Measurements from ENCODE around the gene MANEA. TPM values are rescaled to one million over a fixed set of nuclear protein-coding genes. Genes with fewer than 3 reads are reported as not detected.
"Not testable (repeated sequence)": the region's sequence is repeated elsewhere in the genome, so short reads cannot be mapped to it uniquely, and the experiment has no call there.

The MANEA gene
- total RNA-seq, 1 experiment from 2014 or later: 13.9 TPM

DNA sequence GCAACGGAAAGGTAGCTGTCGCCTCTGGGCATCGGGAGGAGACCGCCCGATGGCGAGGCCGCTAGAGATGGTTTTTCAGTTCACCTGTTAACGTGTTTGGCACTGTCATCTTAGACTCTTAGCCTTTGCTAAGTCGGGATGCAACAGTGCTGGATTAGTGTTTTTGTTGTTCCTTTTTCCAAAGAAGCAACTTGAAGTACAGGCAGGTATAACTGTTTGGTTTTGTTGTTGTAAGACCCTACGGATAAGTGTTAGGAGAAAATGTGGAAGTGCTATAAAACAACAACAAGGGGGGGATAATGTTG, 723 bp downstream of the MANEA start:
- no peaks in the 10 kb centered on the region for H3K36me3 ChIP-seq (ENCODE audit: control insufficient read depth in 1 of 2, insufficient read depth in 2 of 2, low read length in 2 of 2)
- TF ChIP-seq ZFX (IDR thresholded peaks at IDR 0.05) (no peak; the same call in 1 of the 2 replicates), JUND (IDR thresholded peaks at IDR 0.05) (no peak)
- TF ChIP-seq, protein P1, sequence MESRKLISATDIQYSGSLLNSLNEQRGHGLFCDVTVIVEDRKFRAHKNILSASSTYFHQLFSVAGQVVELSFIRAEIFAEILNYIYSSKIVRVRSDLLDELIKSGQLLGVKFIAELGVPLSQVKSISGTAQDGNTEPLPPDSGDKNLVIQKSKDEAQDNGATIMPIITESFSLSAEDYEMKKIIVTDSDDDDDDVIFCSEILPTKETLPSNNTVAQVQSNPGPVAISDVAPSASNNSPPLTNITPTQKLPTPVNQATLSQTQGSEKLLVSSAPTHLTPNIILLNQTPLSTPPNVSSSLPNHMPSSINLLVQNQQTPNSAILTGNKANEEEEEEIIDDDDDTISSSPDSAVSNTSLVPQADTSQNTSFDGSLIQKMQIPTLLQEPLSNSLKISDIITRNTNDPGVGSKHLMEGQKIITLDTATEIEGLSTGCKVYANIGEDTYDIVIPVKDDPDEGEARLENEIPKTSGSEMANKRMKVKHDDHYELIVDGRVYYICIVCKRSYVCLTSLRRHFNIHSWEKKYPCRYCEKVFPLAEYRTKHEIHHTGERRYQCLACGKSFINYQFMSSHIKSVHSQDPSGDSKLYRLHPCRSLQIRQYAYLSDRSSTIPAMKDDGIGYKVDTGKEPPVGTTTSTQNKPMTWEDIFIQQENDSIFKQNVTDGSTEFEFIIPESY (IDR thresholded peaks at IDR 0.05; ENCODE audit: extremely low read depth, insufficient replicate concordance, low read length): no peak
- peaks cover 11% of the 10 kb centered on the region for H3K79me2 ChIP-seq (ENCODE audit: insufficient read depth, low read length)
- intact Hi-C loops (cut with micrococcal nuclease): no loop called here
- H3K27ac ChIP-seq (ENCODE audit: low read depth, low read length): peak overlapping the region; percentile 91
- no peak overlapping the region for H2AFZ ChIP-seq (ENCODE audit: low read depth, low read length, poor library complexity, severe bottlenecking)
- peak overlapping the region; percentile 70 for H3K9ac ChIP-seq (ENCODE audit: low read length)
- ChIA-PET RAD21 (ENCODE audit: low non-redundant PET in 1 of 2, low total read pairs in 2 of 2, uncharacterized antibody in 2 of 2, unreplicated experiment in 2 of 2) (no interaction called here), CTCF (no interaction called here), POLR2A (no interaction called here)
- no peaks in the 10 kb centered on the region for H4K20me1 ChIP-seq (ENCODE audit: insufficient read depth)
- BruUV-seq (replicated peaks): TSS peak; percentile 82
- peak; percentile 31 for ATAC-seq
- H3K27me3 ChIP-seq (ENCODE audit: insufficient read depth, low read length): no peaks in the 10 kb centered on the region
- DNase-seq (ENCODE audit: low read depth, low spot score): no peak
- H3K9me2 ChIP-seq (ENCODE audit: insufficient read depth): no peaks in the 10 kb centered on the region
- H3K4me3 ChIP-seq (replicated peaks in 1 of 2; ENCODE audit: low read depth in 1 of 2, low read length in 2 of 2): peak overlapping the region; percentile 63 to 71
- H3K4me2 ChIP-seq (ENCODE audit: low read length): peak overlapping the region; percentile 75
- H3K4me1 ChIP-seq (ENCODE audit: control insufficient read depth in 1 of 2, insufficient read depth in 2 of 2, low read length in 2 of 2): peaks cover 4 to 17% of the 10 kb centered on the region in 2 experiments
- no peaks in the 10 kb centered on the region for H3K9me3 ChIP-seq (ENCODE audit: control insufficient read depth in 1 of 2, insufficient read depth in 1 of 2, low read depth in 1 of 2, low read length in 2 of 2)

DNA sequence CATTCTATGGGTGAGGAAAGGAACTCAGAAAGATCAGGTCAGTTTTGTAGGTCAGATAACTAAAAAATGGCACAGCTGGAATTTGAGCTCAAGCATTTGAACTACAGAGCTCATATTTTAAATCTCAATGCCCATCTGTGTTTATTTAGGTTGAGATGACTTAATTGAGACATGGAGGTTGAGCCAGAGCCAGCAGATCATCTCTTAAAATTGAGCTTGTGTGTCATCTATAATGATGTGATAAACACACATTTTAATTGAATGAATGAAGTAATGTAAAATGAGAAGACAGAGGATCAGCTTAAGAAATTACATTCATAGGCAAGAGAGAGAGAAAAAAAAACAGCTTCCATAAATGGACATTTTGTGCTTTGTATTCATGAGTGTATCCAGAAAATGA, 3.7 kb downstream of the MANEA start:
- Histone ChIP-seq H3K79me2 (ENCODE audit: insufficient read depth, low read length) (peaks cover 22% of the 10 kb centered on the region), H3K27ac (ENCODE audit: low read depth, low read length) (no peak overlapping the region), H3K9me3 (ENCODE audit: control insufficient read depth in 1 of 2, insufficient read depth in 1 of 2, low read depth in 1 of 2, low read length in 2 of 2) (0 out of 4 replicates have a peak, but pooled peaks cover 0 to 3% of the 10 kb centered on the region in 2 experiments), H3K9ac (ENCODE audit: low read length) (no peak overlapping the region), H3K9me2 (ENCODE audit: insufficient read depth) (no peaks in the 10 kb centered on the region), H3K4me1 (ENCODE audit: control insufficient read depth in 1 of 2, insufficient read depth in 2 of 2, low read length in 2 of 2) (peaks cover 4 to 17% of the 10 kb centered on the region in 2 experiments), H3K4me2 (ENCODE audit: low read length) (no peak overlapping the region), H2AFZ (ENCODE audit: low read depth, low read length, poor library complexity, severe bottlenecking) (no peak overlapping the region), H3K36me3 (ENCODE audit: control insufficient read depth in 1 of 2, insufficient read depth in 2 of 2, low read length in 2 of 2) (no peaks in the 10 kb centered on the region), H3K4me3 (replicated peaks in 1 of 2; ENCODE audit: low read depth in 1 of 2, low read length in 2 of 2) (no peak overlapping the region), H4K20me1 (ENCODE audit: insufficient read depth) (no peaks in the 10 kb centered on the region), H3K27me3 (ENCODE audit: insufficient read depth, low read length) (no peaks in the 10 kb centered on the region)
- TF ChIP-seq ELF1 (IDR thresholded peaks at IDR 0.05; ENCODE audit: borderline replicate concordance, low read depth) (no peak), SIN3A (IDR thresholded peaks at IDR 0.05; ENCODE audit: low read depth) (no peak), CBX3 (IDR thresholded peaks at IDR 0.05; ENCODE audit: low read depth) (no peak)
- TF ChIP-seq, protein P2, sequence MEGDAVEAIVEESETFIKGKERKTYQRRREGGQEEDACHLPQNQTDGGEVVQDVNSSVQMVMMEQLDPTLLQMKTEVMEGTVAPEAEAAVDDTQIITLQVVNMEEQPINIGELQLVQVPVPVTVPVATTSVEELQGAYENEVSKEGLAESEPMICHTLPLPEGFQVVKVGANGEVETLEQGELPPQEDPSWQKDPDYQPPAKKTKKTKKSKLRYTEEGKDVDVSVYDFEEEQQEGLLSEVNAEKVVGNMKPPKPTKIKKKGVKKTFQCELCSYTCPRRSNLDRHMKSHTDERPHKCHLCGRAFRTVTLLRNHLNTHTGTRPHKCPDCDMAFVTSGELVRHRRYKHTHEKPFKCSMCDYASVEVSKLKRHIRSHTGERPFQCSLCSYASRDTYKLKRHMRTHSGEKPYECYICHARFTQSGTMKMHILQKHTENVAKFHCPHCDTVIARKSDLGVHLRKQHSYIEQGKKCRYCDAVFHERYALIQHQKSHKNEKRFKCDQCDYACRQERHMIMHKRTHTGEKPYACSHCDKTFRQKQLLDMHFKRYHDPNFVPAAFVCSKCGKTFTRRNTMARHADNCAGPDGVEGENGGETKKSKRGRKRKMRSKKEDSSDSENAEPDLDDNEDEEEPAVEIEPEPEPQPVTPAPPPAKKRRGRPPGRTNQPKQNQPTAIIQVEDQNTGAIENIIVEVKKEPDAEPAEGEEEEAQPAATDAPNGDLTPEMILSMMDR (IDR thresholded peaks at IDR 0.05 in 2 of 3, conservative IDR thresholded peaks at IDR 0.05 in 1 of 3; ENCODE audit: borderline replicate concordance in 1 of 3, insufficient read depth in 1 of 3, low read depth in 2 of 3, low read length in 2 of 3): no peak
- TF ChIP-seq, protein P3, sequence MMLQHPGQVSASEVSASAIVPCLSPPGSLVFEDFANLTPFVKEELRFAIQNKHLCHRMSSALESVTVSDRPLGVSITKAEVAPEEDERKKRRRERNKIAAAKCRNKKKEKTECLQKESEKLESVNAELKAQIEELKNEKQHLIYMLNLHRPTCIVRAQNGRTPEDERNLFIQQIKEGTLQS (IDR thresholded peaks at IDR 0.05): no peak
- TF ChIP-seq, protein P4, sequence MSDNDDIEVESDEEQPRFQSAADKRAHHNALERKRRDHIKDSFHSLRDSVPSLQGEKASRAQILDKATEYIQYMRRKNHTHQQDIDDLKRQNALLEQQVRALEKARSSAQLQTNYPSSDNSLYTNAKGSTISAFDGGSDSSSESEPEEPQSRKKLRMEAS (IDR thresholded peaks at IDR 0.05): no peak
- ChIA-PET POLR2A (no interaction called here), CTCF (no interaction called here), RAD21 (ENCODE audit: low non-redundant PET in 1 of 2, low total read pairs in 2 of 2, uncharacterized antibody in 2 of 2, unreplicated experiment in 2 of 2) (no interaction called here)
- BruUV-seq (replicated peaks): no TSS peak
- no peak for DNase-seq (ENCODE audit: low read depth, low spot score)
- intact Hi-C loops (cut with micrococcal nuclease): no loop called here
- no peak for ATAC-seq

DNA sequence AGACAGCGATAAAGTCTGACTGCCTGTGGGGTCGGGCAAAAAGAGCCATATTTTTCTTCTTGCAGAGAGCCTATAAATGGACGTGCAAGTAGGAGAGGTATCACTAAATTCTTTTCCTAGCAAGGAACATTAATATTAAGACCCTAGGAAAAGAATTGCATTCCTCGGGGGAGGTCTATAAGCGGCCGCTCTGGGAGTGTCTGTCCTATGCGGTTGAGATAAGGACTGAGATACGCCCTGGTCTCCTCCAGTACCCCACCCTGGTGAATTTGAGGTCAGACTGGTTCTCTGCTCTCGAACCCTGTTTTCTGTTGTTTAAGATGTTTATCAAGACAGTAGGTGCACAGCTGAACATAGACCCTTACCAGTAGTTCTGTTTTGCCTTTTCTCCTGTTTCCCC, 6.9 kb downstream of the MANEA start:
- RAD21 ChIA-PET (ENCODE audit: low non-redundant PET in 1 of 2, low total read pairs in 2 of 2, uncharacterized antibody in 2 of 2, unreplicated experiment in 2 of 2); H3K27ac ChIP-seq (ENCODE audit: low read depth, low read length); H3K9me3 ChIP-seq (ENCODE audit: control insufficient read depth in 1 of 2, insufficient read depth in 1 of 2, low read depth in 1 of 2, low read length in 2 of 2); H3K27me3 ChIP-seq (ENCODE audit: insufficient read depth, low read length); DNase-seq (ENCODE audit: low read depth, low spot score); H3K4me2 ChIP-seq (ENCODE audit: low read length); H3K4me3 ChIP-seq (replicated peaks in 1 of 2; ENCODE audit: low read depth in 1 of 2, low read length in 2 of 2); H3K36me3 ChIP-seq (ENCODE audit: control insufficient read depth in 1 of 2, insufficient read depth in 2 of 2, low read length in 2 of 2); H3K9me2 ChIP-seq (ENCODE audit: insufficient read depth); BruUV-seq (replicated peaks); H3K9ac ChIP-seq (ENCODE audit: low read length); ATAC-seq; CTCF ChIA-PET; intact Hi-C loops (cut with micrococcal nuclease); H2AFZ ChIP-seq (ENCODE audit: low read depth, low read length, poor library complexity, severe bottlenecking); H4K20me1 ChIP-seq (ENCODE audit: insufficient read depth); H3K4me1 ChIP-seq (ENCODE audit: control insufficient read depth in 1 of 2, insufficient read depth in 2 of 2, low read length in 2 of 2); POLR2A ChIA-PET: not testable (repeated sequence)
- H3K79me2 ChIP-seq (ENCODE audit: insufficient read depth, low read length): peaks cover 16% of the 10 kb centered on the region
